ENCODE measurements around the gene TIMM50. TPM values are rescaled to one million over a fixed set of nuclear protein-coding genes. Genes with fewer than 3 reads are reported as not detected.

The TIMM50 gene
- total and polyA plus RNA-seq, 4 donors = 24.3 to 39.9 (median 30.5) TPM

DNA sequence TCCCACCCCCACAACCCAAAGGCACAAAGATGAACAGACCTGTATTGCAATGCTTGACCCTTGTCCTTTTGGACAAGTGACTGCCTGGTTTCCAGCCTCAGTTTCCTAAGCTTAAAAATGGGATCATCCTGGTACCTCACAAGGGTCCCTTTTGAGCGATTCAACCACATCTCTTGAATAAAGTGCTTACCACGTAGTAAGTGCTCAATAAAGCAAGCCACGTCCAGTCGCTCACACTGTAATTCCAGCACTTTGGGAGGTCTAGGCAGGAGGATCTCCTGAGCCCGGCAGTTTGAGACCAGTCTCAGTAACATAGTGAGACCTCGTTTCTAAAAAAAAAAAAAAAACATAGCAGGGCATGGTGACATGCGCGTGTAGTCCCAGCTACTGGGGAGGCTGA lies 19.3 kb downstream of the TIMM50 start:
- H3K9ac ChIP-seq (ENCODE audit: low read depth in 1 of 2, low read length in 2 of 2) = no peak overlapping the region
- no peak overlapping the region for H3K4me3 ChIP-seq (ENCODE audit: low read depth in 1 of 3, low read length in 3 of 3)
- DNase-seq (ENCODE audit: low spot score) = no peak
- H3K27ac ChIP-seq (ENCODE audit: low read depth in 1 of 2, low read length in 2 of 2) = no peak overlapping the region
- WGBS = 78% methylated on average over 8 of the region's 8 CpGs
- H3K4me1 ChIP-seq (ENCODE audit: control insufficient read depth in 4 of 4, insufficient read depth in 4 of 4, low read length in 3 of 4) = peaks cover 2 to 16% (median 9%) of the 10 kb centered on the region in 4 donors
- TF ChIP-seq RXRA (IDR thresholded peaks at IDR 0.05) (no peak), EGR1 (IDR thresholded peaks at IDR 0.05; ENCODE audit: low read depth in 2 of 2) (no peak), YY1 (IDR thresholded peaks at IDR 0.05) (no peak), GABPA (IDR thresholded peaks at IDR 0.05 in 1 of 2, conservative IDR thresholded peaks at IDR 0.05 in 1 of 2) (no peak), RAD21 (IDR thresholded peaks at IDR 0.05) (no peak)
- TF ChIP-seq, protein P1, sequence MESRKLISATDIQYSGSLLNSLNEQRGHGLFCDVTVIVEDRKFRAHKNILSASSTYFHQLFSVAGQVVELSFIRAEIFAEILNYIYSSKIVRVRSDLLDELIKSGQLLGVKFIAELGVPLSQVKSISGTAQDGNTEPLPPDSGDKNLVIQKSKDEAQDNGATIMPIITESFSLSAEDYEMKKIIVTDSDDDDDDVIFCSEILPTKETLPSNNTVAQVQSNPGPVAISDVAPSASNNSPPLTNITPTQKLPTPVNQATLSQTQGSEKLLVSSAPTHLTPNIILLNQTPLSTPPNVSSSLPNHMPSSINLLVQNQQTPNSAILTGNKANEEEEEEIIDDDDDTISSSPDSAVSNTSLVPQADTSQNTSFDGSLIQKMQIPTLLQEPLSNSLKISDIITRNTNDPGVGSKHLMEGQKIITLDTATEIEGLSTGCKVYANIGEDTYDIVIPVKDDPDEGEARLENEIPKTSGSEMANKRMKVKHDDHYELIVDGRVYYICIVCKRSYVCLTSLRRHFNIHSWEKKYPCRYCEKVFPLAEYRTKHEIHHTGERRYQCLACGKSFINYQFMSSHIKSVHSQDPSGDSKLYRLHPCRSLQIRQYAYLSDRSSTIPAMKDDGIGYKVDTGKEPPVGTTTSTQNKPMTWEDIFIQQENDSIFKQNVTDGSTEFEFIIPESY (IDR thresholded peaks at IDR 0.05) = no peak
- no peaks in the 10 kb centered on the region for H3K36me3 ChIP-seq (ENCODE audit: control insufficient read depth in 4 of 4, insufficient read depth in 3 of 4, low read depth in 1 of 4, low read length in 3 of 4)
- peaks cover 2 to 8% (median 7%) of the 10 kb centered on the region in 4 donors for H3K27me3 ChIP-seq (ENCODE audit: control insufficient read depth in 4 of 4, insufficient read depth in 4 of 4, low read length in 3 of 4)
- no peaks in the 10 kb centered on the region for H3K9me3 ChIP-seq (ENCODE audit: control insufficient read depth in 4 of 4, low read length in 3 of 4)

DNA sequence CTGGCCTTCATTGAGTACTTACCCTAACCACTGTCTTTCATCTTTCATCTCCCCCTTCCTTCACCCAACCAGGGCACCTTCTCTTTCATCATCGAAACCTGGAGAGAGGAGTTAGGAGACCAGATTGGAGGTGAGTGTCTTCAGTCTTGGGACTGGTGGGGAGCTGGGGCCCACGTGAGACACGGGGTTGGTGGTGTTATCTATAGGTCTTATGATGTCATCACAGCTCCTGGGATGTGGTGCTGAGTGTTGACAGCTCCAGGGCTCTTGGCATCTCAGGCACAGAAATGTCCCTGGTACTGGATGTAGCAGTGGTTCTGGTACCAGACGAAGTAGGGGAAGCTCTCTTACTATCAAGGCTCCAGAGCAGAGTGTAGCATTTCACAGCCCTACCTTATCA lies 19.9 kb downstream of the TIMM50 start:
- peaks cover 2 to 10% (median 7%) of the 10 kb centered on the region in 4 donors for H3K27me3 ChIP-seq (ENCODE audit: control insufficient read depth in 4 of 4, insufficient read depth in 4 of 4, low read length in 3 of 4)
- WGBS = 52% methylated on average over 4 of the region's 4 CpGs

DNA sequence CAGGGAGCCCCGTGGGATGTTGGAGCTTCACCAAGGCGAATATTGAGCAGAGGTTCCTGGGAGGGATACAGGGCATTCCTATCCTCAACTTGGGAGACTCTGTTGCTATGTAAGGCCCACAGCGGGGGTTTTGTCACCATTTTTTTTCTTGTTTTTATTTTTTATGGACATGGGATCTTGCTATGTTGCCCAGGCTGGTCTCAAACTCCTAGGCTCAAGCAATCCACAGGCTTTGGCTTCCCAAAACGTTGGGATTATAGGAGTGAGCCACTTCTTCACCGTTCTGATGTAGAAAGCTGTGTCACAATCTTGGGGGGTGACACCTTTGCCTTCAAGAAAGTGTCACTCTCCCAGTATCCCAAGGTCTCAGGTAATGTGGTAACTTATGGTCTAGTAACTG lies 20.7 kb downstream of the TIMM50 start:
- DNase-seq (ENCODE audit: low spot score) = no peak
- Histone ChIP-seq H3K4me1 (ENCODE audit: control insufficient read depth in 4 of 4, insufficient read depth in 4 of 4, low read length in 3 of 4) (peaks cover 2 to 16% (median 9%) of the 10 kb centered on the region in 4 donors), H3K9ac (ENCODE audit: low read depth in 1 of 2, low read length in 2 of 2) (no peak overlapping the region), H3K27ac (ENCODE audit: low read depth in 1 of 2, low read length in 2 of 2) (no peak overlapping the region), H3K36me3 (ENCODE audit: control insufficient read depth in 4 of 4, insufficient read depth in 3 of 4, low read depth in 1 of 4, low read length in 3 of 4) (no peaks in the 10 kb centered on the region), H3K9me3 (ENCODE audit: control insufficient read depth in 4 of 4, low read length in 3 of 4) (no peaks in the 10 kb centered on the region), H3K4me3 (ENCODE audit: low read depth in 1 of 3, low read length in 3 of 3) (no peak overlapping the region), H3K27me3 (ENCODE audit: control insufficient read depth in 4 of 4, insufficient read depth in 4 of 4, low read length in 3 of 4) (peaks cover 2 to 10% (median 7%) of the 10 kb centered on the region in 4 donors)
- WGBS = 73% methylated on average over 5 of the region's 5 CpGs
- TF ChIP-seq NR2F2 (IDR thresholded peaks at IDR 0.05) (no peak), EGR1 (IDR thresholded peaks at IDR 0.05; ENCODE audit: low read depth in 2 of 2) (no peak), YY1 (IDR thresholded peaks at IDR 0.05) (no peak)

More for the DNA sequence above, 19.9 kb downstream of the TIMM50 start:
- TF ChIP-seq, protein P2, sequence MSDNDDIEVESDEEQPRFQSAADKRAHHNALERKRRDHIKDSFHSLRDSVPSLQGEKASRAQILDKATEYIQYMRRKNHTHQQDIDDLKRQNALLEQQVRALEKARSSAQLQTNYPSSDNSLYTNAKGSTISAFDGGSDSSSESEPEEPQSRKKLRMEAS (IDR thresholded peaks at IDR 0.05) = no peak
- TF ChIP-seq RAD21 (IDR thresholded peaks at IDR 0.05) (no peak), FOXA2 (IDR thresholded peaks at IDR 0.05) (no peak), FOXA1 (IDR thresholded peaks at IDR 0.05) (no peak)
- H3K9me3 ChIP-seq (ENCODE audit: control insufficient read depth in 4 of 4, low read length in 3 of 4) = no peaks in the 10 kb centered on the region
- no peak for DNase-seq (ENCODE audit: low spot score)
- peaks cover 2 to 16% (median 9%) of the 10 kb centered on the region in 4 donors for H3K4me1 ChIP-seq (ENCODE audit: control insufficient read depth in 4 of 4, insufficient read depth in 4 of 4, low read length in 3 of 4)
- no peak overlapping the region for H3K27ac ChIP-seq (ENCODE audit: low read depth in 1 of 2, low read length in 2 of 2)
- no peak overlapping the region for H3K4me3 ChIP-seq (ENCODE audit: low read depth in 1 of 3, low read length in 3 of 3)
- no peak overlapping the region for H3K9ac ChIP-seq (ENCODE audit: low read depth in 1 of 2, low read length in 2 of 2)
- H3K36me3 ChIP-seq (ENCODE audit: control insufficient read depth in 4 of 4, insufficient read depth in 3 of 4, low read depth in 1 of 4, low read length in 3 of 4) = no peaks in the 10 kb centered on the region

DNA sequence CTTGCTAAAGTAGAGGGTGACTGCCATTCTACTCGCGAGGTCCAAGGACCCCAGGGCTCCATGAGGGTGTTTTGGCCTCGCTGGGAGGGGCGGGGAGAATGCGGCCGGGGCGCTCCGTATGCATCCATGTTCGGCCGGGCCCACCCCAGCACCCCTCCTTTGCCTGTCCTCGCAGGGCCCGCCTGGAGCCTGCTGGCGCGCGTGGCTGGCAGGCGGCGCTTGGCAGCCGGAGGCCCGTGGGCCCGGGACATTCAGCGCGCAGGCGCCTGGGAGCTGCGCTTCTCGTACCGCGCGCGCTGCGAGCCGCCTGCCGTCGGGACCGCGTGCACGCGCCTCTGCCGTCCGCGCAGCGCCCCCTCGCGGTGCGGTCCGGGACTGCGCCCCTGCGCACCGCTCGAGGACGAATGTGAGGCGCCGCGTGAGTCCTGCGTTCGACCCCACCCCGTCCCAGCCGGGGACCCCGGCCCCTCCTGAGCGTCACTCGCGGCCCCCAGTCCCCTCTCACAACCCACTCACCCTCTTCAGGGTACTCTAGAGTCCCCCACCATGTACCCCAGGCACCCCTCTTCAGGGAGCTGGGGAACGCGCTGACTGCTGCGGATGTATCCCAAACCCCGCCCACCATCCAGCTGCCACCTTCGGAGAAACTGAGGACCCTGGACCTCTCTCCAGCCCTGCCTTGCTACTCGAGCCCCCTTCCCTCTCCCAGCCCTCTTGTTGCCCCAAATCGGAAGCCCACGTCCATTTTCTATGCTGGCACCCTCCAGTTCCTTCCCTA lies 22.2 kb downstream of the TIMM50 start:
- DNase-seq (ENCODE audit: low spot score) = peak; percentile 75
- Histone ChIP-seq H3K4me3 (ENCODE audit: low read depth in 1 of 3, low read length in 3 of 3) (no peak overlapping the region), H3K27ac (ENCODE audit: low read depth in 1 of 2, low read length in 2 of 2) (no peak overlapping the region), H3K27me3 (ENCODE audit: control insufficient read depth in 4 of 4, insufficient read depth in 4 of 4, low read length in 3 of 4) (peaks cover 2 to 21% (median 11%) of the 10 kb centered on the region in 4 donors), H3K9me3 (ENCODE audit: control insufficient read depth in 4 of 4, low read length in 3 of 4) (no peaks in the 10 kb centered on the region), H3K9ac (ENCODE audit: low read depth in 1 of 2, low read length in 2 of 2) (no peak overlapping the region), H3K36me3 (ENCODE audit: control insufficient read depth in 4 of 4, insufficient read depth in 3 of 4, low read depth in 1 of 4, low read length in 3 of 4) (no peaks in the 10 kb centered on the region), H3K4me1 (ENCODE audit: control insufficient read depth in 4 of 4, insufficient read depth in 4 of 4, low read length in 3 of 4) (peaks cover 2 to 22% (median 16%) of the 10 kb centered on the region in 4 donors)
- WGBS = 16% methylated on average over 69 of the region's 69 CpGs
- TF ChIP-seq, protein P3, sequence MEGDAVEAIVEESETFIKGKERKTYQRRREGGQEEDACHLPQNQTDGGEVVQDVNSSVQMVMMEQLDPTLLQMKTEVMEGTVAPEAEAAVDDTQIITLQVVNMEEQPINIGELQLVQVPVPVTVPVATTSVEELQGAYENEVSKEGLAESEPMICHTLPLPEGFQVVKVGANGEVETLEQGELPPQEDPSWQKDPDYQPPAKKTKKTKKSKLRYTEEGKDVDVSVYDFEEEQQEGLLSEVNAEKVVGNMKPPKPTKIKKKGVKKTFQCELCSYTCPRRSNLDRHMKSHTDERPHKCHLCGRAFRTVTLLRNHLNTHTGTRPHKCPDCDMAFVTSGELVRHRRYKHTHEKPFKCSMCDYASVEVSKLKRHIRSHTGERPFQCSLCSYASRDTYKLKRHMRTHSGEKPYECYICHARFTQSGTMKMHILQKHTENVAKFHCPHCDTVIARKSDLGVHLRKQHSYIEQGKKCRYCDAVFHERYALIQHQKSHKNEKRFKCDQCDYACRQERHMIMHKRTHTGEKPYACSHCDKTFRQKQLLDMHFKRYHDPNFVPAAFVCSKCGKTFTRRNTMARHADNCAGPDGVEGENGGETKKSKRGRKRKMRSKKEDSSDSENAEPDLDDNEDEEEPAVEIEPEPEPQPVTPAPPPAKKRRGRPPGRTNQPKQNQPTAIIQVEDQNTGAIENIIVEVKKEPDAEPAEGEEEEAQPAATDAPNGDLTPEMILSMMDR (IDR thresholded peaks at IDR 0.05; ENCODE audit: low read depth, low read length, missing input control) = peak; percentile 69
- TF ChIP-seq GABPA (IDR thresholded peaks at IDR 0.05 in 1 of 2, conservative IDR thresholded peaks at IDR 0.05 in 1 of 2) (no peak), JUND (IDR thresholded peaks at IDR 0.05) (no peak), RAD21 (IDR thresholded peaks at IDR 0.05) (peak in 1 of 2 donors; percentile 27), RXRA (IDR thresholded peaks at IDR 0.05) (no peak), HNF4A (conservative IDR thresholded peaks at IDR 0.05) (no peak), NR2F2 (IDR thresholded peaks at IDR 0.05) (no peak), TAF1 (conservative IDR thresholded peaks at IDR 0.05) (no peak), HNF4G (IDR thresholded peaks at IDR 0.05) (no peak)
- TF ChIP-seq, protein P1 (IDR thresholded peaks at IDR 0.05) = no peak
- TF ChIP-seq, protein P4, sequence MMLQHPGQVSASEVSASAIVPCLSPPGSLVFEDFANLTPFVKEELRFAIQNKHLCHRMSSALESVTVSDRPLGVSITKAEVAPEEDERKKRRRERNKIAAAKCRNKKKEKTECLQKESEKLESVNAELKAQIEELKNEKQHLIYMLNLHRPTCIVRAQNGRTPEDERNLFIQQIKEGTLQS (IDR thresholded peaks at IDR 0.05) = no peak

All from liver (tissue), 9 donors.